GM19023 (cell line): ENCODE data around the gene RASAL2.
"Not testable (repeated sequence)": the region's sequence is repeated elsewhere in the genome, so short reads cannot be mapped to it uniquely, and the experiment has no call there.

ENCODE experiments used
- ATAC-seq: cut with Tn5 transposase; IDR thresholded peaks from one replicate; pipeline ENCODE4 v1.9.1; 2021; ENCODE audit warnings: mild to moderate bottlenecking, moderate library complexity; ENCODE audit not compliant: unreplicated experiment

The RASAL2 gene

DNA sequence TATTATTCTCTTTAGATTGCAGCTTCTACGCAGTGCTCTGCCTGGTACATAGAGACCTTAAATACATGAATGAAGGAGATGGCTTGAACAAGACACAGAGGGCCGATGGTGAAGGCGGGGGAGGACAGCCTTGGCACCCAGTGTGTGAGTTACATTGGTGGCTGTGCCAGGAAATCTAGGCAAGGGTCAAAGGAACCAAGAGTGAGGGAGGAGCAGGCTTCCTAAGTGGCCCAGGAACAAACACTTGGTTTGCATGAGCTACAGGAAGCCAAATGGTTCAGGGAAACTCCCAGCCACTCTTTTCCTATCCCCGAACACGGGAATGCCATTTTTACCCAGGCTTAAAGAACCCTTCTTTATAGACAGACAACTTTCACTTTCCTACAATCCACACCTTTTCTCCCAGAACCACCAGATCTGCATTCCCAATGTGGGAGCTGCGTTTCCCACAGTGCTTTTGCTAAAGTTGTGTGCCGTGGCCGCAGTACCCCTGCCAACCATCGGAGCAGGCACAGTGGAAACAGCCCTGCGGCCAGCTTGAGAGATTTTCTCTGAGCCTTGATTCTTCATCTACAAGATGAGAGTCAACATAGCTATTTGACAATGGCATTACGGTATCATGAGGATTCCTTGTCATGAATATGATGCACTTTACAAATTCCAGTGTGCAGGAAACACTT is 406.3 kb downstream of the RASAL2 start:
- ATAC-seq, result no peak

DNA sequence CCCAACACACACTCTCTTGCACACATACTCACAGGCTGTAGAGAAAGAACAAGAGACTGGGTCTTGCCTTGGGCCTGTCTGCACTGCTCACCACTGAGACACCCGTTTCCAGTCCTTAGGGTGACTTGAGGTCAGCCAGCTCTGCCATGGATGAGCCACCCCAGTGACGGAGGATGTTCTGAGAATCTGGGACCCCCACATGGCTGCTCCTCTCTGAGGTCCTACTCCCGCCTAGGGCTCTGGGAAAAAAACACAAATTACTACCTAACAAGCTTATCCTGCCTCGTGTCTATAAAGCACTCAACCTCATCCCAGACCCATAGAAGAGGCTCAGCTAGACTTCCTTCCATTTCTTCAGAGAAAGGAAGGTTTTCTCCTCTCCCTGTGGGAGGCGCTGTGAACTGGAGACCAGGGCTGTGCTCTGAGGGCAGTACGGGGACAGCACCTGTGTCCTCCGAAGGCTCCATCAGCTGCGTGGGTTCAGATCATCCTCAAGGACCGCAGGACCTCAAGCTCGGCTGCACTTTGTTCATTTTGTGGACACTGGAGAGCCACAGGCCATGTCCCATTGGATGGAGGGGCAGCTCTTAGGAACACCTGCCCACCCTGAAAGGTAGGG is 407.1 kb downstream of the RASAL2 start:
- ATAC-seq, result no peak

DNA sequence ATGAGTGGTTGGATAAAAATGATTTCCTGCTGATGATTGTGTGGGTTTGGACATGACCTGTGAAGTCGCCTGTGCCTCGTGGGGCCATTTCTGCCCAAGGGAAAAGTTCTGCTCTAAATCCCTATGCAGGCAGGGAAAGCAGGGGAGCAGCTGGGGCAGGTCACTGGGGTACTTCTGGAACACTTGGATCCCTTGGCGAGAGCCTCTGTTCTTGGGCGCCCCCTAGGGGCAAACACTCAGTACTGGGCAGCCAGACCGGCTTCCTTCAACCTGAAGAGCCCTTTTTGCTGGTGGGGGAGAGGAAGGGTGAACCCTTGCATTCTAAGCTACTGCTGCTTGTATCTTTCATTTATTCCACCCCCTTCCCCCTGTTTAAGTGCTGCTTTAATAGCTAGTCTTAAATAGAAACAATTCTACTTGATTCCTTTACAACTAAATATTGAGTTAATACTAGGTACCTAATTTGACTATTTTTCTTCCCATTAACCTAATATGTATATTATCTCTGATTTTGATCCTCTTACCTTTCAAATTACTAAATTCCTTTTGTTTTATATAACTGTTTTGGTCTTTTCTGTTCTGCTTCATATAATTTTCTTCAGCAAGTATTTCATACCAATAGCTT is 407.9 kb downstream of the RASAL2 start:
- no peak for ATAC-seq

DNA sequence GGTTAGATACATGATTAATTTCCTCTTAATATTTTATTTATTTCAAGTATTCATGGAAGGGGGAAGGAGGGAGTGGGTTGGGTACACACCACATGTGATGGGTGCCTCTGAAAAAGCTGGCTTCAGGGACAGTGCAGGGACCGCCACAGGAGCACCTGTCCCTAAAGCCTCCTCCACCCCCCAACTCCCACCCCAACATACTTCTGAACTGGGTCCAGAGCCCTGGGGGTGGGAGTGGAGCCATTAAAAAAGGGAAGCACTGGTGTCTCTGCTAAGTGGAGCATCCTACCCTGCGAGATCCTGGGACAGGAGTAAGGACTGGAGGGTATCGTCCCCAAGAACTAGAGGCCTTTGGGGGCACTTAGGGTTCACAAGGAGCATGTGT is 408.4 kb downstream of the RASAL2 start:
- ATAC-seq, result no peak

DNA sequence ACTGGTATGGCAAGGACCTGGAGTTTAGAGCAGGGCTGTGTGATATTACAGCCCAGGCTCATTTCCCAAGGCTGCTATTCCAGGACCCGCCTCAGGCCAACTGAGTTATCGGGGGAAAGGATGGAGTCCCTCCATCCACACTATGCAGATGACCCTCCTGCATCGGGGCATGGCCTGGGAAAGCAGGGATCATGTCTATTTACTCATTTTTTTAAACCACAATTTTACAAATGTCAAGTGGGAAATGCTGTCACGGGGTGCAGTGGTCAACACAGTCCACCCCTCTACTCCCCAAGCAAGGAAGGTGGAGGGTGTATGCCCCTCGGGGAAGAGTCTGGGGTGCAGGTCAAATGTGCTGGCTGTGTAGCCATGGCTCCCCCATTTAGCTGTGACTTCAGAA is 409.0 kb downstream of the RASAL2 start:
- no peak for ATAC-seq

DNA sequence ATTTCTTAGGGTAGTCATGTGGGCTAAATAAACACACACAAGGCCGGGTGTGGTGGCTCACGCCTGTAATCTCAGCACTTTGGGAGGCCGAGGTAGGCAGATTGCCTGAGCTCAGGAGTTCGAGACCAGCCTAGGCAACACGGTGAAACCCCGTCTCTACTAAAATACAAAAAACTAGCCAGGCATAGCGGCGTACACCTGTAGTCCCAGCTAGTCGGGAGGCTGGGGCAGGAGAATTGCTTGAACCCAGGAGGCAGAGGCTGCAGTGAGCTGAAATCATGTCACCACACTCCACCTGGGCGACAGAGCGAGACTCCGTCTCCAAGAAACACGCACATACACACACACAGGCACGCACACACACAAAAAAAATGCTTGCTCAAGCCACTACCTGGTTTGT is 409.4 kb downstream of the RASAL2 start:
- ATAC-seq, result not testable (repeated sequence)

DNA sequence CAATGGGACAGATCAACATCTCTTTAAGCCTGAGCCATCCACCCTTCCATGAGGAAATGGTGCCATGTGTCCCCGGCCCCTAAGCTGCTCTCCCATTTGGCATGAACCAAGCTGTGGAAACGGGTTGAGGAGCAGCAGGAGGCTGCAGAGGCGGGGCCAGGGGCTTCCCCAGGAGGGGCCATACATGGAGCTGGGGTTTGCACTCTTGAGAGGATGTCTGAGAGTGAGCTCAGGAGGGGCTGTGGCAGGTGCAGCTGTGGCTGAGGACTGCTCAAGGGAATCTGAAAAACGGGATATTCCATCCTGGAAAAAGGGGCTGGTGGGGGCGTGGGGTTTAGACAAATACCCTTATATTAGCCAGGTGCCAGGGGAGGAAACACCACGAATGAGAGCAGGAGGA is 409.9 kb downstream of the RASAL2 start:
- no peak for ATAC-seq

DNA sequence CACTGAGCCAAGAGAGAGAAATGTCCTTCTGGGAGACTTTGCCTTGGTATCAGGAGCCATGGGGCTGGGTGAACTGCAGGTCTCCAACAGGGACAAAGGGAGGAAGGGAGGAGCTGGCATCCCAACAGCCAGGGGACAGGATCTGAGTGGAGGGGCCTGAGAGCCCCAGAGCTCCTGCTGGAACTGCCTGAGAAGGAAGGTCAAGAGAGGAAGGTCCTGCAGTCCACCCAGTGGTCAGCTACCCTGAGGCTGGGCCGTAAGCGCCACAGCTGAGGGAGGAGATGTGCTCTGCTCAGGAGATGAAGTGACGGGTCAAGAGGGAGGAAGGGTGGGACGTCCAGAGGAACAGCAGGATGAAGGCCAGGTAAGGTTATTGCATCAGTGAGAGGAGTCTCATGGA is 410.4 kb downstream of the RASAL2 start:
- ATAC-seq, result no peak

DNA sequence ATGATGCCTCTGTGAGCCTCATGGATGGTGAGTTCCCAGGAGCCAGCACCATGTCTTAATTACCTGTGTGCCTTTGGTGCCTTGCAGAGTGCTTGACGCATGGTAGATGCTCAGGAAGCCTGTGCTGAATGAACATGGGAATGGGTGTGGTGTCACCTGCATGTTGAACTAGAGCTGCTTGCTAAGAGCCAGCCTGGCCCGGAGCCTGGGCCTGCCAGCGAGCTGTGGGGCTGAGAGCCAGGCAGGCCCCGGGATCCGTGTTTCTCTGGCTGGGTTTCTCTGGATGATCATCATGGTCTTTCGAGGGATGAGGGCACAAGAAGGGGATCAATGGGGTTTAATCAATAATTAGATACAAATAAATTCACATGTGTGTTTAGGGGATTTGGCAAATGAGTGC is 412.3 kb downstream of the RASAL2 start:
- no peak for ATAC-seq

DNA sequence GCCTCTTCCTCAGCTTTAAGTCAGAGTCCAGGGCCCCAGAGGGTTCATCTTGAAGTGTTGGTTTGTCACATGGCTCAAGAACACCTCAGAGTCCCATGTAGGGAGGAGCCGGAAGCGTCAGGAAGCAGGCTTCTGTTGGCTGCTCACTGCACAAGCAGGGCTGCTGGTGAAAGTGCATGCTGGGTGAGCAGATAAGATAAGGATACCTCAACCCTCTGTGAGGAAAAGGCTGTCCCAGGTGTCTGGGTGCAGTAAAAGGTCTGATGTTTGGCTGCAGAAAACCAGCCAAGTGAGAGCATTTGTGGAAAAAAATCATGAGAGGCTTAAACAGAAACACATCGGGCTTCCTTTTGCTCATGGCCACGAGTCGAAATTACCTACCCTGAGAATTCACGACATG is 412.8 kb downstream of the RASAL2 start:
- no peak for ATAC-seq

DNA sequence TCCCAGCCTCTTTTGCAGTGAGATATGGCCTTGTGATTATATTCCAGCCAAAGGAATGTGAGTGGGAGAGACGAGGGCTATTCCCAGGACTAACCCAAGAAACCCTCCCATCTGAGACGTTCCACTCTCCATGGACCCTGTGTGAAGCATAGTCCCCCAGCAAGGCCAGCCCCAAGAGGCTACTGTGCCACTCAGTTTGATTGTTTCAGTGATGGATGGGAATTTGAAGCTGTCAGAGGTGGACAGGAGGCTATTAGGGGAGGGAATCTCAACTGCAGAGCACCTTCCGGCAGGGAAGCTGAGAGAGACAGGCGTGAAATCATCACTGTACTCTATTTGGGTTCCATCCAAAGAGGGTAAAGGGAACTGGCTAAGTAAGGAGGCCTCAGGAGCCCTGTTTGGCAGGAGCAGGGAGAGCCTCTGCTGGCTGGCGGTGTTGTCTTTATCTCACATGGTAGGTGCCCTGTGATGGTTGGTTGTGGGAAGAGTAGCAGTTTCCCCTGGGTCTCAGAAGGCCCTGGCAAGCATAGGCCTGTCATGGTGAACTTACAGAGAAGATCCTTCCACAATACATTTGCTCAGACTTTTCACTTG is 415.6 kb downstream of the RASAL2 start:
- ATAC-seq, result no peak

DNA sequence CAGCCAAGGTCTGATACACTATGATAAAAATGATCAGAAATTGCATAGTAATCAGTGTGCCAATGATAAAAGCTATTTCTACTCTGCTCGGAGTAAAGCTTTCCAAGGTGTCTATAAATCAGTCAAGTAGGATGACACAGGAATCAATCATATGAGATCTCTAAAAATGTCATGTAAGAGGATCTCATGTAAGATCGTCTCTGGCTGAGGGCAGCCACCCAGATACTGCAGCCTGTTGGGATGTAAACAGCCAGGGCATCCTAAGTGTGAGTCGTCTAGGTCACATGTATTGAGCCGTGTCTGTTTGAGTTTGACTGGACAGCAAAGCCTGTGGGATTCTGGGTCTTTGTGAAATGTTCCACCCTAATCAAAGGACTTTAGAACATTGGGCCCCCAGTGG is 416.3 kb downstream of the RASAL2 start:
- no peak for ATAC-seq

DNA sequence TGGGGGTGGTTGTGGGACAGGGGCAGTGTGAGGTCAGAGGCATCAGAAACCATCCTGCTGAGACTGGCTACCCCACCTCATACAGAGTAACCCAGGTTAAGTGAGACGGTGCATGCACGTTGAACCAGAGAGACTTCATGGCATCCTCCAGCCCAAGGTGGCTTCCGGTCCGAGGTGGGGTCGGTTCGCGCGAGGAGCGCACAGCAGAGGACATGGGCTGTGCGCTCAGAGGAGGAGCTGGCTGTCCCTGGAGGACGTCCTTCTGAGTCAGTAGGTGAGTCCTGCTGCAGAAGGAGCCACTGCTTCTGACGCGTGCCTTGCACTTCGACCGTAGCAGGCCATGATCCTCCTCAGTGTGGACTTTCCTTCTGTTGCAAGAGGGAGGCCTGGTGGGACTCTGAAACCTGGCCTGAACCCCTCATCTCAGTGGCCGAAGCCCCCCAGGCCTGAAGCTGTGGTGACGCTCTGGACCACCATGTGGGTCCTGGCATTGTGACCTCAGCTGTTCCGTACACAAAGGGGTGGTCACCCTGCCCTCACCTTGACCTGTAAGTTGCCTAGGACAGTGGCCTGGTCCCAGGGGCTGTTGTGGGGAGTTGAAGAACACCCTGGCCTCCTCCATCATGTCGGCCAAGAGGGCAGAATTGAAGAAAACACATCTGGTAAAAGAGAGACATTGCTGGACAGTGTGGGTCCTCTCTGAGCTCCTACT is 418.8 kb downstream of the RASAL2 start, which contains the start of gene TEX35:
Gene TEX35, plus strand, starts transcription at position 544 of the 712 bp plus-strand sequence. Its CDS starts 80 bp downstream, at position 624.
- ATAC-seq, result no peak

DNA sequence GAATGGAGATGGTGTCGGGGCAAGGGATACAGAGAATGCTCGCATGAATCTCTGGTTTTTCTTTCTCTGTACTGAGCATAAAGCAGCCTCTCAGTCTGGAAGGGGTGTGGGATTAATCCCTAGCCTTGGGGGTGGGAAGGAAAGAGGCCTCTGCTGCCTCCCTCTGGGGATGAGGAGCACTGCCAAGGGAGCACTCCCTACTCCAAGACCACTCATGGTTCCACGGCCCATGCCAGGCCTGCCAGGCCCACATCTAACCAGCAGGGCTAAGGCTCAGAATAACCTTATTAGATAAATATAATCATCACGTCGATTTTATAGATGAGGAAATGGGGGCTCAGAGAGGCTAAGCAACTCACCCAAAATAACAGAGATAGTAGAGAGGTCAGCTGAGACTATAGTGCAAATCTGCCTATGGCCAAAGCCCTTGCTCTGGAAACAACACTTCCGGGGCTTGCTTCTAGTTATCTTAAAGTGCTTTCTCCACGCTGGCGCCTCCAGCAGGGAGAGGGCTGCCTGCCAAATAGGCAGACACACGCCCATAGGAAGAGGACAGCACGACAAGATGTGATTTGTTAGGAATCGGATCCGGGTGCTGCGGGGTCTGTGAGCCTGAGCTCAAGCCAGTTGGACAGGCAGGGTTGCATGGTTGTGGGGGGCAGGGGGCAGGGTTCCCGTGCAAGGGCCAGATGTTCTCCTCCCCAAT is 419.5 kb downstream of the RASAL2 start:
- no peak for ATAC-seq

DNA sequence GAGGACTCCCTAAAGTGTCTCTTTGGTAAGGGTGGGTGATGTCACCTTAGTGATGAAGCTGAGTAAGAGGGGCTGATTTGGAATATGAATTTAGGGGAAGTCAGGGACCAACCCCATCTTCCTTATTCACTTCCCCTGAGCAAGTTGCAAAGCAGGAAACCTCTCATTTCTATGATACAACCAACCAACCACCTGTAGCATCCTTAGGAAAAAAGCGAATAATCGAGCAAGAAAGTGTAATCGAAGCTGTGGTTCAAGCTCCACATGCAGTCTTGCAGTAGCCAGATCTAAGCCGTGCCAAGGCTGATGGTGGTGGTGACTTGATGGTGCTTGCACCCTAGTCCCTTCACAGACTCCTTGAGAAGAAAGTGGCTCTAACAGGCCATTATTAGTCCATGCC is 422.2 kb downstream of the RASAL2 start:
- ATAC-seq, result no peak

DNA sequence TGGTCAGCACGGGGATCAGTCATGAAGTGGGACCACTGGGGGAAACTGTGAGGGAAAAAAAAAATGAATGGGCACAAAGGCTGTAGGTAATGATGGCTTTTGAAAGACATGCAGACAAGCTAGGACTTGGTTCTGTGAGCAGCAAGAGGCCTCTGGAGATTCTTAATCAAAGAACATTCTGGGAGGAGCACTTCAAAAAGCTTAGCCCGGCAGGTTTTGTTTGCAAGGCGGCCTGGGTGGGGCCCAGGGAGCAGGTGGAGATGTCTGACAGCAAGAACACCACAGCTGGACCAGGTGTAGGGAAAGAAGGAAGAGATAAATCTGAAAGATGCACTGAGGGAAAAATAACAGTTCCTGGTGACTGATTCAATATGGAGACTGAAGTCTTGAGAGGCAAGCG is 425.0 kb downstream of the RASAL2 start:
- ATAC-seq, result no peak

DNA sequence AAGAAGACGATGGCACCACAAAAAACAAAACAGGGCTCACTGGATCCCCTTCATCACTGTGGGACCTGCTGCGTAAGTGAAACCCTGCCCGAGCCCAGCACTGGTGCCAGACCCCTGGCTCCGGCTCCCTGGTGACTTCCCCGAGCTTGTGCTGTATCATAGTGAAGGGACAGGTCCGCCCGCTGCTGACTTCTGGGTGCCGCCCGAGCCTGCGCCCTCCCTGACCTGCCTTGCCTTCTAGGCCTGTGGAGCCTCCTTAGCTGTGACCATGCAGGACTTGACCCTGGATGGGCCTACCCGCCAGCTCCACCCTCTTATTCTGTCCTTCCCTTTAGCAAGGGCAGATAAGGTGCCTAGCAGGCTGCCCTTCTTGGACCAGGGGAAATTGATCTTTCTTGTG is 426.9 kb downstream of the RASAL2 start:
- ATAC-seq, result no peak

DNA sequence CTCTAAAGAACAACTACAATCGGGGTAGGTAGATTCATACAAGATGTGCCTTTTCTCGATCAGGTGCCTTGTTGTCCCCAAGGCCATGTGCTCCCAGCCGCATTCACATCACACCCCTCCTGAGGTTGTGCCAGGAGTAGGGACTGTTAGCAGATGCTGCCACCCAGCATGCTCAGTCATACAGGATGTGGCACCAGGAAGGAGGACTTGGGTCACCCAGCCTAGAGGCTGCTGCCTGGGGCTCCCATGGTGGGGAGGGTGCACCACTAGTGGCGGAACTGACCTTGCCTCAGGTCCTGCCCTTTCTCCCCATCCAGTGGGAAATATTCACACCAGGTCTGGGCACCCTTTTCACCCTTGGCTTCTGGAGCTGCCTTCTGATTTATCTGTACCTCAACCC is 427.3 kb downstream of the RASAL2 start:
- ATAC-seq, result no peak

DNA sequence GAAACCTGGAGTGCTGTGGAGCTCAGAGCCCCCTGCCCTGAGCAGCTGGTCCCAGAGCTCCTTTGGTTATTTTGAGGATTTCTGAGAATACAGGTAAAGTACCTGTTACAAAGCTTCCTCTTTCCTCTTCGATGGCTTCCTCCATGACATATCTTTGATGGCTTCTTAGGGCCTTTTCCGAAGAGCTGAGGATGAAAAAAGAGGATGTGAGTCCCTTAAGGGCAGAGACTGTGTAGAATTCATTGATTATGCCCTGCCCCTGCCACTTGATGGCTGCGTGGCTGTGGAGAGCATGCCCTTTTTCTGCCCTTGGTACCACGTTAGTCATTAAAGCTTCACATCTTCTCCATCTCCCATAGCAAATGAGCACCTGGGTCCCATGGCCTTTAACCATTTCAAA is 433.2 kb downstream of the RASAL2 start:
- ATAC-seq, result no peak

DNA sequence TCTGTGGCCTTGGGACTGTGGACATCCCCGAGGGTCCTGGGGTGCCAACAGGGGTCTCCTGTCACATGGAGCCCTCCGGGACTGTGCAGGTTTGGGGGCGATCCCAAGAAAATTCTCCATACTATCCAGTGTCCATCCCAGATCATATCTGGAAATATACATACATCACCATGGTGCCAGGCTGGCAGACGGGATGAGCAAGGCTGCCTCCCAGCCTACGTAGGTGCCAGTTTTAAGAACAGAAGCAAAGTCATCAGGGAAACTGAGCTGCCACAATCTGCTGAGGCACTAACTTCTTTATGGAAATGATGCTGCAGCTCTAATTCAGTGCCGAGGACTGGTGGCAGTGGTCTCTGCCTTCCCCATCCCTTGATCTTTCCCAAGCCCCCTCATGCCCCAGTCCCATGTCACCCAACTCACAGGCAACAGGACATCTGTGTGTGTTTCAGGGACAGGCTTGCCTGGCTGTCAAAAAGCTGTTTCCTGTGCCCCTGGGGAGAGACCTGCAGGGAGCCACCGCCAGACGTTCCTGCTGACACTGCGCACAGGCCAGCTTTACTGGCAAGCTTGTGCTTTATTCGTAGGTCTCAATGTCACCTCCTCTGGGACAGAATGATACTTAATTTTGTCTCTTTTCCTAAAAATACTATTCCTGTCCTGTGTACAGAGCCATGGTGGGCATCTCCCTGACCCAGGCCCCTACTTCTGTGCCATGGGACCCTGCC is 434.5 kb downstream of the RASAL2 start:
- no peak for ATAC-seq
